Measurements from ENCODE around the gene SHISAL2B. TPM values are rescaled to one million over a fixed set of nuclear protein-coding genes. Genes with fewer than 3 reads are reported as not detected.

Gene SHISAL2B
- total and polyA plus RNA-seq, 8 donors: 0.45 to 15.2 (median 8.1) TPM; not detected in 1

GRCh38 chr5:64759960-64760660 is 69.8 kb downstream of the SHISAL2B start:
- DNase-seq (no peak), ATAC-seq (no peak)
- intact Hi-C loops (cut with DNase I): no loop called here
- TF ChIP-seq, protein P1, sequence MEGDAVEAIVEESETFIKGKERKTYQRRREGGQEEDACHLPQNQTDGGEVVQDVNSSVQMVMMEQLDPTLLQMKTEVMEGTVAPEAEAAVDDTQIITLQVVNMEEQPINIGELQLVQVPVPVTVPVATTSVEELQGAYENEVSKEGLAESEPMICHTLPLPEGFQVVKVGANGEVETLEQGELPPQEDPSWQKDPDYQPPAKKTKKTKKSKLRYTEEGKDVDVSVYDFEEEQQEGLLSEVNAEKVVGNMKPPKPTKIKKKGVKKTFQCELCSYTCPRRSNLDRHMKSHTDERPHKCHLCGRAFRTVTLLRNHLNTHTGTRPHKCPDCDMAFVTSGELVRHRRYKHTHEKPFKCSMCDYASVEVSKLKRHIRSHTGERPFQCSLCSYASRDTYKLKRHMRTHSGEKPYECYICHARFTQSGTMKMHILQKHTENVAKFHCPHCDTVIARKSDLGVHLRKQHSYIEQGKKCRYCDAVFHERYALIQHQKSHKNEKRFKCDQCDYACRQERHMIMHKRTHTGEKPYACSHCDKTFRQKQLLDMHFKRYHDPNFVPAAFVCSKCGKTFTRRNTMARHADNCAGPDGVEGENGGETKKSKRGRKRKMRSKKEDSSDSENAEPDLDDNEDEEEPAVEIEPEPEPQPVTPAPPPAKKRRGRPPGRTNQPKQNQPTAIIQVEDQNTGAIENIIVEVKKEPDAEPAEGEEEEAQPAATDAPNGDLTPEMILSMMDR (IDR thresholded peaks at IDR 0.05): no peak
- no peak overlapping the region for H3K4me3 ChIP-seq
- no peaks in the 10 kb centered on the region for H3K9me3 ChIP-seq
- H3K27ac ChIP-seq: no peak overlapping the region
- peaks cover 0 to 19% of the 10 kb centered on the region in 2 donors for H3K36me3 ChIP-seq
- no peaks in the 10 kb centered on the region for H3K27me3 ChIP-seq
- H3K4me1 ChIP-seq: peaks cover 0 to 5% of the 10 kb centered on the region in 2 donors

DNA sequence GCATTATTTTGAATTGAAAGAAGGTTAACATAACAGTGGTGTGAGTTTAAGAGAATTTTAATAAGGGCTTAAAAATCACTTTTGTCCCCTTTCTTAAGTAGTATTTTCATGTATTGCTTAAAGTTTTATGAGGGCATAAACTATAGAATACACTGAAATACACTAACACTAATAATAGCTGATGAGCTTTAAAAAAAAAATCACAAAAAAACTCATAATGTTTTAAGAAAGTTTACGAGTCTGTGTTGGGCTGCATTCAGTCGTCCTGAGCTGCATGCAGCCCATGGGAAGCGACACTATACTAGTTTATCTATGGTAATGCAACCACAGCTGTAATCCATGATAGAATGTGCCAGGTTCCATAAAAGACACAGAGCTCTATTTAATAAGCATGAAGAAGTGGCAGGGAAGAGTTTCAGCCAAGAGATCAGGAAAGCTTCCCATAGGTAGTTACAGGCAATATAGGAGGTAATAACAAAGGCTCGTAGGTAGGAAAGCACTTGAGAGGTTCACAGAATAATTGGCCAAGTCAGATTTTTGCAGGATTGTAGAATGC is 73.7 kb downstream of the SHISAL2B start:
- peaks cover 0 to 19% of the 10 kb centered on the region in 2 donors for H3K36me3 ChIP-seq
- no peaks in the 10 kb centered on the region for H3K27me3 ChIP-seq
- H3K27ac ChIP-seq: no peak overlapping the region
- no peak for ATAC-seq
- DNase-seq: no peak
- H3K4me3 ChIP-seq: no peak overlapping the region
- peaks cover 13 to 25% of the 10 kb centered on the region in 2 donors for H3K4me1 ChIP-seq
- H3K9me3 ChIP-seq: no peaks in the 10 kb centered on the region
- intact Hi-C loops (cut with DNase I): no loop called here
- TF ChIP-seq, protein P1 (IDR thresholded peaks at IDR 0.05): no peak

DNA sequence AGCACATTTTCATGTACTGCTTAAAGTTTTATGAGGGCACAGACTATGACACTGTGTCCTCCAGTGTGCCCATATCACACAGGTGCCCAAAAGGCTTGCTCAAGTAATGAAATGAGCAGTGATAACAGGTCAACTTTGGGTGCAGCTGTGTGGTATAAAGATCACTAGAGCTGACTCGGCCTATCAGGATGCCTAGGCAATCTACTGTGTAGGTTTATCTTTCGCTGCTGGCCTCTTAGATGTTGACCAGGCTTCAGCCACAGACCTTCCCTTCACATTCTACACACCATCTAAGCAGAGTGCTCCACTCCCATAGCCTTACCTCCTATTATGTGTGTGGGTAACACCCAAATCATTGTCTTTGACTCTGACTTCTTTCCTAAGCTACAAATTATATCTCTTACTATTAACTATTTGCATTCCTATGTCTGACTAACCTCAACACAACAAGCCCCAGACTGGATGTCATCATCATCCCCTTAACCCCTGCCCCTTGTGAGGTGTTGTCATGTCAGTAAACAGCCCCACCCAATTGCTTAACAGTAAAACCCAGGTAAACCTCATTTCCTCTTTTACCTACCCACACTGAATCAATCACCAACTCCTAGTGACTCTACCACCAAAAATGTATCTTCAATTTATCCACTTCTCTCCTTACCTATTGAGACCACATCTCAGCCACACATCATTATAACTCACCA is 75.7 kb downstream of the SHISAL2B start:
- ATAC-seq (no peak), DNase-seq (no peak)
- Histone ChIP-seq H3K27me3 (no peaks in the 10 kb centered on the region), H3K36me3 (peaks cover 0 to 19% of the 10 kb centered on the region in 2 donors), H3K27ac (no peak overlapping the region), H3K4me1 (peaks cover 22 to 40% of the 10 kb centered on the region in 2 donors), H3K4me3 (no peak overlapping the region), H3K9me3 (no peaks in the 10 kb centered on the region)
- TF ChIP-seq, protein P1 (IDR thresholded peaks at IDR 0.05): no peak
- intact Hi-C loops (cut with DNase I): no loop called here

DNA sequence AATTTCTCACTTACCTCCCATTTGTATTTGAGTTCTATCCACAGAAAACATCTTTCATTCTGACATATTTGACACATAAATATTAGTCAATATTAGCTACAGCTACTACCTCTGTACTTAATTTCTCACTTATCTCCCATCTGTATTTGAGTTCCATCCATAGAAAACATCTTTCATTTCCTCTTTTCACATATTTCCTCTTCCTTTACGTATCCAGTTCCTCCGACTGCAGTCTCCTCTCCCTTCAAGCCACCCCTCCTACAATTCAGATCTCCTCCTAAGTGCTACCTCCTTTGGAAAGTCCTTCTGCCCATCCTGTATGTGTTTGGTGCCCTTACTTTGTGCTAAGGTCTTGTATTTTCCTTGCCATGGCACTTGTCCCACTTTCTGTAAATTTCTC is 76.6 kb downstream of the SHISAL2B start:
- Histone ChIP-seq H3K9me3 (no peaks in the 10 kb centered on the region), H3K36me3 (peaks cover 0 to 19% of the 10 kb centered on the region in 2 donors), H3K27ac (peak overlapping the region in 1 of 2 donors; percentile 90), H3K4me3 (peak overlapping the region; percentile 84 to 89), H3K27me3 (no peaks in the 10 kb centered on the region), H3K4me1 (peaks cover 22 to 41% of the 10 kb centered on the region in 2 donors)
- ATAC-seq (no peak), DNase-seq (no peak)
- TF ChIP-seq, protein P1 (IDR thresholded peaks at IDR 0.05): no peak
- intact Hi-C loops (cut with DNase I): no loop called here

Other genes with a start within 250 kb of the SHISAL2B start
- gene RGS7BP, start 184.5 kb upstream of the SHISAL2B start, total RNA-seq: 1 to 10 TPM; 1.6 to 3.5 TPM
- gene RGS7BP, start 184.5 kb upstream of the SHISAL2B start, polyA plus RNA-seq (ENCODE audit: insufficient read length in 6 of 6): 10 to 100 TPM; 17.1 to 28.9 (median 25.6) TPM
- gene SREK1IP1, start 78.2 kb downstream of the SHISAL2B start, total RNA-seq: 10 to 100 TPM; 17.1 to 18.2 TPM
- 10 to 100 TPM; 22.3 to 27.2 (median 23.2) TPM for gene SREK1IP1, start 78.2 kb downstream of the SHISAL2B start, polyA plus RNA-seq (ENCODE audit: insufficient read length in 6 of 6)
- 10 to 100 TPM; 14.3 to 16.4 TPM for gene CWC27, start 78.4 kb downstream of the SHISAL2B start, total RNA-seq
- 10 to 100 TPM; 32.4 to 45.4 (median 37.0) TPM for gene CWC27, start 78.4 kb downstream of the SHISAL2B start, polyA plus RNA-seq (ENCODE audit: insufficient read length in 6 of 6)